PC-3 (cell line): ENCODE measurements around the gene WNT8A.

ENCODE experiments used
- CTCF ChIP-seq: fragments of 300-600 bp; sonication (generic); conservative IDR thresholded peaks from 2 replicates; pipeline ENCODE4 v1.5.1; 2017; ENCODE audit warnings: antibody characterized with exemption, low read depth, mild to moderate bottlenecking, low read length
- EZH2 ChIP-seq: fragments of 300-600 bp; sonication (generic); IDR thresholded peaks from one replicate; pipeline ENCODE4 v1.6.1; 2017; ENCODE audit warnings: antibody characterized with exemption, mild to moderate bottlenecking, low read length; ENCODE audit not compliant: unreplicated experiment

- TF ChIP-seq CTCF = no peak
- TF ChIP-seq EZH2 = no peak
These were observed 1.8 kb upstream of the WNT8A start for GRCh38 chr5:138082033-138082432.
